ENCODE results near the gene PLA2G2C.

The PLA2G2C gene

DNA sequence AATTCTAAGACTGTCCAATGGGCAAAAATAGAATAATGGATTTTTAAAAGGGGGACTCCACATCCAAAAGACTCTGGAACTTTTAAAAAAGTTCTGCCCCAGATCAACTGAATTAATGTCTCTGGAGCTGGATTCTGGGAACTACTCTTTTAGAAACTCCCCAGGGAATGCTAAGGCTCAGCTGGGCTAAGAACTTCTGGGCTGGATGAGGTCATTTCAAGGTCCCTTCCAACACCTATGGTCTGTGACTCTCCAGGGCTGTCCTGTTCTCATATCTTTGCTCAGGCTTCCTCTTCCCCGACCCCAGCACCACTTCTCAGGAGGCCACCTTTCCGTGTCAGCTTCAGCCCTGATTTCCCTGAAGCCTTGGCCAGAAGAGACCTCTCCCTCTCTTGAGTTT is 13.5 kb upstream of the PLA2G2C start:
- TF ChIP-seq POLR2AphosphoS5 (IDR thresholded peaks at IDR 0.05; ENCODE audit: low read depth, low read length) (no peak), POLR2A (IDR thresholded peaks at IDR 0.05; ENCODE audit: low read depth, low read length) (no peak)
- FAIRE-seq = no peak

DNA sequence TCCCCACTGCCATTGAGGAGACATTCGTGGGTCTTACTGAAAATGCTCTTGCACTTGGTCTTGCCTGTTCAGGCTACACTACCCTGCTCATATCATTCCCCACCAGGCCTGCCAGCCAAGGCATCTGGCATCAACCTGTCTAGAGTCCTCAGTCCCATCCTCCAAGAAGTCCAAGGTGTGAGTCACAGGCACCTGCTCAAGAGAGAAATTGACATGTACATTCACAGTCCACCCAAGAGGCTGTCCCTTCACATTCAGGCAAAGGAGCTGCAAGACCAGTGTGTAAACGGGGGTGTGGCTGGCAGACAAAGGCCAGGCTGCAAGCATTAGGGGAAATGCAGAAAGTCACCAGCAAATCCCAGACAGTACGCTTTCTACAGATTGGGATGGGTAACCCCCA is 13.1 kb upstream of the PLA2G2C start:
- no peak for TF ChIP-seq TAF1 (IDR thresholded peaks at IDR 0.05; ENCODE audit: borderline replicate concordance, low read depth, low read length)
- TF ChIP-seq POLR2A (IDR thresholded peaks at IDR 0.05; ENCODE audit: low read depth, low read length) = no peak
- TF ChIP-seq POLR2AphosphoS5 (IDR thresholded peaks at IDR 0.05; ENCODE audit: low read depth, low read length) = no peak
- no peak for FAIRE-seq

More for the DNA sequence above, 13.5 kb upstream of the PLA2G2C start:
- no peak for DNase-seq (ENCODE audit: insufficient read length)

DNA sequence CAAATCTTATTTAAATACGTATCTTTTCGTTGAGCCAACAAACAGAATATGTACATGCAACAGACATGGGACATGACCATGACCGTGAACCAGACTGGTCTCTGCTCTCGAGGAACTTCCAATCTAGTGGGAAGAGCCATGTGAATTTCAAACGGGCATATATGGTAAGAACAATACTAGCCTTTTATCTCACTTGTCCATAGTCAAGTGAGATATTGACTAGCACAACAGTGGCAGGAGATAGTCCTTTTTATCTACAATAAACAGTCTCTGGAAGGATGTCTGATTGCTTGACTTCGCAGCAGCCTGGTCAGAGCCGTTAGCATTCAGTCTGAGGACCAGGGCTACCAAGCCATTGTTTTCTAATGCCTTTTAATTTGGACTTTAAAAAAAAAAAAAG is 12.6 kb upstream of the PLA2G2C start:
- FAIRE-seq = no peak
- TF ChIP-seq POLR2A (IDR thresholded peaks at IDR 0.05; ENCODE audit: low read depth, low read length) (no peak), TAF1 (IDR thresholded peaks at IDR 0.05; ENCODE audit: borderline replicate concordance, low read depth, low read length) (no peak)

More for the DNA sequence above, 13.1 kb upstream of the PLA2G2C start:
- no peak for DNase-seq (ENCODE audit: insufficient read length)

GRCh38 chr1:20198296-20198695 is 12.0 kb upstream of the PLA2G2C start:
- no peak for TF ChIP-seq POLR2A (IDR thresholded peaks at IDR 0.05; ENCODE audit: low read depth, low read length)
- DNase-seq (ENCODE audit: insufficient read length) = no peak
- no peak for FAIRE-seq

More for the DNA sequence above, 12.6 kb upstream of the PLA2G2C start:
- DNase-seq (ENCODE audit: insufficient read length) = no peak

- FAIRE-seq = no peak
- TF ChIP-seq POLR2AphosphoS5 (IDR thresholded peaks at IDR 0.05; ENCODE audit: low read depth, low read length) (no peak), POLR2A (IDR thresholded peaks at IDR 0.05; ENCODE audit: low read depth, low read length) (no peak), TAF1 (IDR thresholded peaks at IDR 0.05; ENCODE audit: borderline replicate concordance, low read depth, low read length) (no peak)
- DNase-seq (ENCODE audit: insufficient read length) = no peak
Observed at GRCh38 chr1:20197329-20197791, 11.0 kb upstream of the PLA2G2C start.

- TF ChIP-seq POLR2A (IDR thresholded peaks at IDR 0.05; ENCODE audit: low read depth, low read length) (no peak), TAF1 (IDR thresholded peaks at IDR 0.05; ENCODE audit: borderline replicate concordance, low read depth, low read length) (no peak), POLR2AphosphoS5 (IDR thresholded peaks at IDR 0.05; ENCODE audit: low read depth, low read length) (no peak)
Observed at GRCh38 chr1:20195462-20195780, 9.1 kb upstream of the PLA2G2C start.

GRCh38 chr1:20194757-20195461 is 8.6 kb upstream of the PLA2G2C start:
- DNase-seq (ENCODE audit: insufficient read length) (no peak), FAIRE-seq (peak; percentile 53)
- no peak for TF ChIP-seq POLR2A (IDR thresholded peaks at IDR 0.05; ENCODE audit: low read depth, low read length)
- no peak for TF ChIP-seq TAF1 (IDR thresholded peaks at IDR 0.05; ENCODE audit: borderline replicate concordance, low read depth, low read length)
- no peak for TF ChIP-seq POLR2AphosphoS5 (IDR thresholded peaks at IDR 0.05; ENCODE audit: low read depth, low read length)

More at GRCh38 chr1:20195462-20195780, 9.1 kb upstream of the PLA2G2C start:
- no peak for FAIRE-seq
- DNase-seq (ENCODE audit: insufficient read length) = no peak

DNA sequence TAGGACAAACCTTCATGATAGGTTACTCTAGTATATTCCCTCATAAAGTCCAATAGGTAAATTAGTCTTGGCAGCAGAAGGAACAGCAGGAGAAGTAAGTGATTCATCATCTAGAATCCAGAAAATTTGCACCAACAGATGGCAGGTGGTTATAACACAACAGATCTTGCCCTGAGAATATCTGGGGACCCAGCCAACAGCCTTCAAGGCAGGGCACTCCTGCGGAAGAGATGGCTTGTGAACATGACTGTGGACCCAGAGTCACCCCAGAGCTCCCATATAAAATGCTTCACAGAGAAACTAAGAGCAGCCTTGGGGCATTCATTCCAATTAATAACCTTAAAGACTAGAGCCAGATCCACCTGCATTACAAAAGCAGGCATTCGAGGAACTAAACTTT is 7.9 kb upstream of the PLA2G2C start:
- no peak for DNase-seq (ENCODE audit: insufficient read length)
- TF ChIP-seq TAF1 (IDR thresholded peaks at IDR 0.05; ENCODE audit: borderline replicate concordance, low read depth, low read length) (no peak), POLR2A (IDR thresholded peaks at IDR 0.05; ENCODE audit: low read depth, low read length) (no peak), POLR2AphosphoS5 (IDR thresholded peaks at IDR 0.05; ENCODE audit: low read depth, low read length) (no peak)
- no peak for FAIRE-seq

GRCh38 chr1:20192871-20193411 is 6.6 kb upstream of the PLA2G2C start:
- DNase-seq (ENCODE audit: insufficient read length) = no peak
- no peak for FAIRE-seq
- TF ChIP-seq TAF1 (IDR thresholded peaks at IDR 0.05; ENCODE audit: borderline replicate concordance, low read depth, low read length) = no peak
- TF ChIP-seq POLR2A (IDR thresholded peaks at IDR 0.05; ENCODE audit: low read depth, low read length) = no peak
- no peak for TF ChIP-seq POLR2AphosphoS5 (IDR thresholded peaks at IDR 0.05; ENCODE audit: low read depth, low read length)

- TF ChIP-seq POLR2AphosphoS5 (IDR thresholded peaks at IDR 0.05; ENCODE audit: low read depth, low read length) (no peak), POLR2A (IDR thresholded peaks at IDR 0.05; ENCODE audit: low read depth, low read length) (no peak), TAF1 (IDR thresholded peaks at IDR 0.05; ENCODE audit: borderline replicate concordance, low read depth, low read length) (no peak)
- FAIRE-seq = no peak
- DNase-seq (ENCODE audit: insufficient read length) = no peak
Observed at GRCh38 chr1:20192364-20192763, 6.0 kb upstream of the PLA2G2C start.

DNA sequence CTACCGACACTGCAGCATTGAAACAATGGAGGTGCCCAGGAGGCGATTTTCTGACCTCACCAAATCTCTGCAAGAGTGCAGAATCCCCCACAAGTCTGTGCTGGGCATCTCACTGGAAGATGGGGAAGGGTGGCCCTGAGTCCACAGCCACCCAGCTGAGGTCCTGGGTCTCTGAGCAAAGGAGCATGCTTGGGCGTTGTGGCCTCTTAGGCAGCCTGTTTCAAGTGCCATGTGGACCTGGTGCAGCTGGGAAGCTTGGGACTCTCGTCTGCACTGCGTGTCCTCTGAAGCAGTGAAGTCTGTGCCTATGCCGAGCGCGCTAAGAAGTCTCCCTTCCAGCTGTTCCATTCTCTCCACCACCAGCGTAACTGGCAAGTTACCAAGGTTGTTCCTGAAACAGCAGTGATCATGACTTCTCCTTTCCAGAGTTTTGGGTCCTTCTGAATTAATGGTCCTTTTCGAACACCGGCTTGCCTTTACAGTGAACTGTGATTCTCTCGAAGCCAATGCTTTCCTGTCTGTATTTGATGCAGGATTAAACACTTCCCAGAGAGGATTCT is 5.0 kb upstream of the PLA2G2C start:
- FAIRE-seq (no peak), DNase-seq (ENCODE audit: insufficient read length) (no peak)
- TF ChIP-seq POLR2A (IDR thresholded peaks at IDR 0.05; ENCODE audit: low read depth, low read length) (no peak), POLR2AphosphoS5 (IDR thresholded peaks at IDR 0.05; ENCODE audit: low read depth, low read length) (no peak), TAF1 (IDR thresholded peaks at IDR 0.05; ENCODE audit: borderline replicate concordance, low read depth, low read length) (no peak)
